MM.1S (cell line): ENCODE data around the gene NCOA5.

Source experiments
- DNase-seq: peaks from one replicate; pipeline ENCODE4 v3.0.0-alpha.2; 2015
- H2AFZ ChIP-seq: fragments of 300-600 bp; sonication (generic); 2 replicates; pipeline ENCODE4 v1.6.0; 2016; ENCODE audit warnings: antibody characterized with exemption, low read length
- H3F3A ChIP-seq: fragments of 300-600 bp; sonication (generic); 2 replicates; pipeline ENCODE4 v1.6.1; 2016; ENCODE audit warnings: mild to moderate bottlenecking, antibody characterized with exemption, low read length, moderate library complexity, mixed read lengths; ENCODE audit not compliant: insufficient read depth
- H3K27ac ChIP-seq: fragments of 300-600 bp; sonication (generic); 2 replicates; pipeline ENCODE4 v1.5.1; 2016; ENCODE audit warnings: mild to moderate bottlenecking, low read length
- H3K27me3 ChIP-seq: fragments of 300-600 bp; sonication (generic); replicated peaks from 2 replicates; pipeline ENCODE4 v1.6.0; 2016; ENCODE audit warnings: low read length; ENCODE audit not compliant: insufficient read depth
- H3K36me3 ChIP-seq: fragments of 300-600 bp; sonication (generic); replicated peaks from 2 replicates; pipeline ENCODE4 v1.6.1; 2016; ENCODE audit warnings: mild to moderate bottlenecking, low read length, mixed read lengths; ENCODE audit not compliant: insufficient read depth
- H3K4me1 ChIP-seq: fragments of 300-600 bp; sonication (generic); 2 replicates; pipeline ENCODE4 v1.6.1; 2016; ENCODE audit warnings: low read length, mixed read lengths
- H3K4me2 ChIP-seq: fragments of 300-600 bp; sonication (generic); 2 replicates; pipeline ENCODE4 v1.6.0; 2016; ENCODE audit warnings: low read depth, low read length
- H3K4me3 ChIP-seq: fragments of 300-600 bp; sonication (generic); 2 replicates; pipeline ENCODE4 v1.5.1; 2016; ENCODE audit warnings: low read length, mixed read lengths
- H3K79me2 ChIP-seq: fragments of 300-600 bp; sonication (generic); 2 replicates; pipeline ENCODE4 v1.6.1; 2016; ENCODE audit warnings: mixed run types, low read length, mixed read lengths
- H3K9ac ChIP-seq: fragments of 300-600 bp; sonication (generic); 2 replicates; pipeline ENCODE4 v1.6.1; 2016; ENCODE audit warnings: low read length, mixed read lengths
- H3K9me2 ChIP-seq: fragments of 300-600 bp; sonication (generic); replicated peaks from 2 replicates; pipeline ENCODE4 v1.6.1; 2016; ENCODE audit warnings: mild to moderate bottlenecking, low read length, mixed read lengths; ENCODE audit not compliant: insufficient read depth
- H3K9me3 ChIP-seq: fragments of 300-600 bp; sonication (generic); replicated peaks from 2 replicates; pipeline ENCODE4 v1.6.1; 2016; ENCODE audit warnings: mild to moderate bottlenecking, low read length, mixed read lengths; ENCODE audit not compliant: insufficient read depth
- H4K20me1 ChIP-seq: fragments of 300-600 bp; sonication (generic); 2 replicates; pipeline ENCODE4 v1.6.1; 2016; ENCODE audit warnings: mild to moderate bottlenecking, low read length, moderate library complexity, mixed read lengths; ENCODE audit not compliant: insufficient read depth
- CTCF ChIP-seq: fragments of 300-600 bp; sonication (generic); IDR thresholded peaks from 2 replicates; pipeline ENCODE4 v1.5.1; 2016; ENCODE audit warnings: antibody characterized with exemption, low read length, mixed read lengths
- EZH2 ChIP-seq: fragments of 300-600 bp; sonication (generic); optimal IDR thresholded peaks from 2 replicates; pipeline ENCODE3; 2017; ENCODE audit warnings: low read depth, mild to moderate bottlenecking, antibody characterized with exemption, low read length, mixed read lengths
- EZH2phosphoT487 ChIP-seq: fragments of 300-600 bp; sonication (generic); IDR thresholded peaks from 2 replicates; pipeline ENCODE4 v1.6.1; 2018; ENCODE audit warnings: antibody characterized with exemption, low read length

Gene NCOA5

GRCh38 chr20:46055269-46055668, 34.5 kb downstream of the NCOA5 start:
- no peak for TF ChIP-seq EZH2
- TF ChIP-seq CTCF = no peak
- no peak for TF ChIP-seq EZH2phosphoT487
- no peaks in the 10 kb centered on the region for H3K79me2 ChIP-seq
- H3K9me3 ChIP-seq = no peaks in the 10 kb centered on the region
- H3K9me2 ChIP-seq = no peaks in the 10 kb centered on the region
- no peak overlapping the region for H3K27ac ChIP-seq
- H2AFZ ChIP-seq = no peak overlapping the region
- no peak overlapping the region for H3K4me3 ChIP-seq
- H4K20me1 ChIP-seq = peaks cover 1% of the 10 kb centered on the region; the same call in 1 of the 2 replicates
- peaks cover 1% of the 10 kb centered on the region for H3K4me1 ChIP-seq
- H3K36me3 ChIP-seq = 0 out of 2 replicates have a peak, but pooled peaks cover 3% of the 10 kb centered on the region
- H3F3A ChIP-seq = peaks cover 1% of the 10 kb centered on the region; the same call in 1 of the 2 replicates
- no peak overlapping the region for H3K9ac ChIP-seq
- no peak overlapping the region for H3K4me2 ChIP-seq
- peaks cover 3% of the 10 kb centered on the region; the same call in 1 of the 2 replicates for H3K27me3 ChIP-seq
- no peak for DNase-seq

- H3K9me2 ChIP-seq = no peaks in the 10 kb centered on the region
- H3K9ac ChIP-seq = no peak overlapping the region
- H3K27ac ChIP-seq = no peak overlapping the region
- H3K4me1 ChIP-seq = no peaks in the 10 kb centered on the region
- 0 out of 2 replicates have a peak, but pooled peaks cover 2% of the 10 kb centered on the region for H3K36me3 ChIP-seq
- H3K4me2 ChIP-seq = no peak overlapping the region
- H3K79me2 ChIP-seq = no peaks in the 10 kb centered on the region
- TF ChIP-seq EZH2phosphoT487 (no peak), CTCF (no peak), EZH2 (no peak)
- H3F3A ChIP-seq = no peaks in the 10 kb centered on the region
- DNase-seq = no peak
- H3K27me3 ChIP-seq = peaks cover 9% of the 10 kb centered on the region
- H3K4me3 ChIP-seq = no peak overlapping the region
- H2AFZ ChIP-seq = no peak overlapping the region
- H4K20me1 ChIP-seq = no peaks in the 10 kb centered on the region
- no peaks in the 10 kb centered on the region for H3K9me3 ChIP-seq
These were observed 35.2 kb downstream of the NCOA5 start for GRCh38 chr20:46054606-46055005.

- H3K27me3 ChIP-seq = peaks cover 18% of the 10 kb centered on the region
These were observed 36.3 kb downstream of the NCOA5 start for GRCh38 chr20:46053416-46053815.

GRCh38 chr20:46051556-46052308, 38.0 kb downstream of the NCOA5 start:
- Histone ChIP-seq H3K36me3 (no peaks in the 10 kb centered on the region), H3K4me1 (no peaks in the 10 kb centered on the region), H3K9me3 (no peaks in the 10 kb centered on the region), H2AFZ (no peak overlapping the region), H3F3A (no peaks in the 10 kb centered on the region), H3K4me3 (no peak overlapping the region), H3K27ac (no peak overlapping the region), H3K4me2 (no peak overlapping the region), H3K79me2 (no peaks in the 10 kb centered on the region), H3K9ac (no peak overlapping the region), H3K27me3 (peaks cover 18% of the 10 kb centered on the region), H4K20me1 (no peaks in the 10 kb centered on the region), H3K9me2 (no peaks in the 10 kb centered on the region)
- TF ChIP-seq EZH2 (no peak), CTCF (no peak), EZH2phosphoT487 (no peak)
- no peak for DNase-seq

More at GRCh38 chr20:46053416-46053815, 36.3 kb downstream of the NCOA5 start:
- Histone ChIP-seq H3K4me2 (no peak overlapping the region), H2AFZ (no peak overlapping the region), H3K4me1 (no peaks in the 10 kb centered on the region), H3F3A (no peaks in the 10 kb centered on the region), H3K36me3 (no peaks in the 10 kb centered on the region), H3K9me2 (no peaks in the 10 kb centered on the region), H3K27ac (no peak overlapping the region), H3K9ac (no peak overlapping the region), H3K79me2 (no peaks in the 10 kb centered on the region), H4K20me1 (no peaks in the 10 kb centered on the region), H3K9me3 (no peaks in the 10 kb centered on the region), H3K4me3 (no peak overlapping the region)
- TF ChIP-seq EZH2phosphoT487 (no peak), EZH2 (no peak)
- DNase-seq = no peak
